Esophagus mucosa (tissue), 1 donor: ENCODE results near the gene CCDC154. TPM values are rescaled to one million over a fixed set of nuclear protein-coding genes. Genes with fewer than 3 reads are reported as not detected.

Experiments used
- ATAC-seq: fragments of 200-7000 bp; cut with Tn5 transposase; one replicate; pipeline ENCODE4 v1.9.1; 2020
- total RNA-seq: library from RNA; stranded (reverse); gene quantifications from one replicate; pipeline ENCODE4 v1.2.4, GENCODE V29; 2023
- donor health status: DM: yes; HTN: yes; CAD: no.

CCDC154 gene
- total RNA-seq, 1 donor from 2014 or later, result 0.12 TPM

DNA sequence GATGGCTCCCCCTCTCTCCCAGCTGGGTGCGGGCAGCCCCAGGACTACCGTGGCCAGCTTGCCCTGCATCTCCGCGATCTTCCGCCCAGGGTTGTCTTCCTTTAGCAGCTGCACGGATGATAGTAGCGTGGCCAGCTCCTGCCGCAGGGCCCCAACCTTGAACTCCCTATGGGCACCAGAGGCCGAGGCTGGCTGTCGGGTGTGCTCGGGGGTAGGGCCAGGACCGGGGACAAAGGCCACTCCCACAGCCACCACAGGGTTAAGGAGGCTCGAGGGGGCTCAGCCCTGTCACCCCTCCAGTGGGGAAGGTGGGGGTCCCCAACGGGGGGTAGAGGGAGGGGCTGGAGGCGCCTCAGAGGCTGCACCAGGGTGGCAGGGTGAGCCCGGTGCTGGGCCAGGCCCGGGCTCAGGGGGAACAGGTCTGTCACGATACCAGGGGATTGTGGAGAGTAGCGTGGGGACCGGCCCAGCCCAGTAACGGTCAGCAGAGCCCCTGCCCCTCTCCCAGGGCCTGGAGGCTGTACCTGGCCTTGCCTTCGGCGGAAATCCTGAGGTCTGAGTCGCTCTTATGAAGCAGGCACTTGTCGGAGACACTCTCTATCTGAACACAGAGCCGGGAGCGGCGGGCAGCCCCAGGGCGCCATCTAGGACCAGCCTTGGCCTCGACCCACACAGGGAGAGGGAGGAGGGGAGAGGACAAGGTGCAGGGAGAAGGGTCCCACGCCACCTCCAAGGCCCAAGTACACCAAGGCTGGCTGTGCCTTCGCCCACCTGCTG, 8.2 kb downstream of the CCDC154 start:
- no peak for ATAC-seq

GRCh38 chr16:1434644-1435592, 9.4 kb downstream of the CCDC154 start:
- ATAC-seq, result no peak

- ATAC-seq, result no peak
Observed at GRCh38 chr16:1433756-1434155, 10.6 kb downstream of the CCDC154 start.

DNA sequence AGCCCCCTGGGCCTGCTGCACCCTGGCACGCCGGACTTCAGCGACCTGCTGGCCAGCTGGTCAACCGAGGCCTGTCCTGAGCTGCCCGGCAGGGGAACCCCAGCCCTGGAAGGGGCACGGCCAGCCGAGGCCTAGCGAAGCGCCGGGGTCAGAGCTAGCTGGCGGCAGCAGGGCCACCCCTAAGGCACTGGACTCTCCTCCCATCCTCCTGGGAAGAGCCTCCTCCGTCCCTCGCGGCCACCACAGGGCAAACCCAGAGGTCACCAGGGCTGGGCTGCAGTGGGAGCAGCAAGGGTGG, 11.1 kb downstream of the CCDC154 start:
- no peak for ATAC-seq

GRCh38 chr16:1432388-1433262, 11.7 kb downstream of the CCDC154 start:
- no peak for ATAC-seq

GRCh38 chr16:1431497-1432270, 12.7 kb downstream of the CCDC154 start:
- ATAC-seq, result no peak

GRCh38 chr16:1430759-1431496, 13.4 kb downstream of the CCDC154 start, which contains the start of gene PERCC1:
Gene PERCC1 (plus strand): TSS chr16:1431078. CDS start chr16:1432594, 1,516 bp downstream.
- no peak for ATAC-seq

- no peak for ATAC-seq
Observed at GRCh38 chr16:1430214-1430758, 14.1 kb downstream of the CCDC154 start.

DNA sequence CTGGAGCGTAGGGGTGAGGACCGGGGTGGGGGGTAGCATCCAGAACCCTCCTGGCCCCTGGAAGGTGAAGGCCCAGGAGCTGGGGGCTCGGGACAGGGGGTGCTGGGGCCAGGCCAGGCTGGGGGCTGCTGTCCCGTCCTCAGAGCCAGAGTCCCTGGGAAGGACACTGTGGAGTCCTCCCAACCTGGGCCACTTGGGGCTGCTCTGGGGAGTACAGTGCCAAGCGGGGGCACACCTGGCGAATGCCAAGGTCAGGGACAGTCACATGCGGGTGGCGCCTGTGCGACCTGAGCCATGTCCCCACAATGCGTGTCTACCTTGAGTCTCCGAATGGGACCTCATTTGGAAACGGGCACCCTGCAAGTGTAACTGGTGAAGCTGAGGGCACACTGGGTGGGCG, 14.7 kb downstream of the CCDC154 start:
- ATAC-seq, result no peak

DNA sequence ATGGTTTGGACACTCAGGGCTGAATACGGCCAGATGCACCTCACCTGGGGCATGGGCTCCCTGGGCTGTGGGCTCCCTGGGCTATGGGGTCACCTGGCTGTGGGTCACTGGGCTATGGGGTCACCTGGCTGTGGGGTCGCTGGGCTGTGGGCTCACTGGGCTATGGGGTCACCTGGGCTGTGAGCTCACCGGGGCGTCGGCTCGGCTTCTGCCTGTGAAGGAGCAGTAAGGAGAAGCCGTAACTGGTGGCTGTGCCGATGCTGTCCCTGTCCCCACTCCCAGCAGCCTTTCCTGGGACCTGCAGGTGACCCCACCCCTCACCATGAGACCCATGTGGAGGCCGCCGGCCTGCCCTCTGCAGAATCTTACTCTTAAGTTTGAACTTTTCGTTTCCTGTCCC, 15.3 kb downstream of the CCDC154 start:
- ATAC-seq, result no peak

DNA sequence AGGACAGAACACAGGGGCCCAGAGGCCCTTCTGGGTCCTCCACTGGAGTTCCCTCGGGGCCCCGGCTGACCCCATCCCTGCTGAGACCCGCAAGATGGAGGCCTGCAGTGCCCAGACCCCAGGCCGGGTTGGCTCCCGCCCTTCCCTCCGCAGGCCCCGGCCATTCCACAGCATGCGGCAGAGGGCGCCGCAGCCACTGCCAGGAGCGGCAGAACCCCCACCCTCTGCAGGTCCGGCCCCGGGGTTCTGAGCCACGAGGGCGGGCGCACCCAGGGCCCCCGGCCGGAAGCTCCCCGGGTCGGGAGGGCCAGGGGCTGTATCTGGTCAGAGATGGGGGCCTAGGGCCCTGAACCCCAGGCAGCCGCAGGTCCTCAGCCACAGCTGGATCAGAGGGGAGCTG, 15.8 kb downstream of the CCDC154 start:
- ATAC-seq, result peak; percentile 30

DNA sequence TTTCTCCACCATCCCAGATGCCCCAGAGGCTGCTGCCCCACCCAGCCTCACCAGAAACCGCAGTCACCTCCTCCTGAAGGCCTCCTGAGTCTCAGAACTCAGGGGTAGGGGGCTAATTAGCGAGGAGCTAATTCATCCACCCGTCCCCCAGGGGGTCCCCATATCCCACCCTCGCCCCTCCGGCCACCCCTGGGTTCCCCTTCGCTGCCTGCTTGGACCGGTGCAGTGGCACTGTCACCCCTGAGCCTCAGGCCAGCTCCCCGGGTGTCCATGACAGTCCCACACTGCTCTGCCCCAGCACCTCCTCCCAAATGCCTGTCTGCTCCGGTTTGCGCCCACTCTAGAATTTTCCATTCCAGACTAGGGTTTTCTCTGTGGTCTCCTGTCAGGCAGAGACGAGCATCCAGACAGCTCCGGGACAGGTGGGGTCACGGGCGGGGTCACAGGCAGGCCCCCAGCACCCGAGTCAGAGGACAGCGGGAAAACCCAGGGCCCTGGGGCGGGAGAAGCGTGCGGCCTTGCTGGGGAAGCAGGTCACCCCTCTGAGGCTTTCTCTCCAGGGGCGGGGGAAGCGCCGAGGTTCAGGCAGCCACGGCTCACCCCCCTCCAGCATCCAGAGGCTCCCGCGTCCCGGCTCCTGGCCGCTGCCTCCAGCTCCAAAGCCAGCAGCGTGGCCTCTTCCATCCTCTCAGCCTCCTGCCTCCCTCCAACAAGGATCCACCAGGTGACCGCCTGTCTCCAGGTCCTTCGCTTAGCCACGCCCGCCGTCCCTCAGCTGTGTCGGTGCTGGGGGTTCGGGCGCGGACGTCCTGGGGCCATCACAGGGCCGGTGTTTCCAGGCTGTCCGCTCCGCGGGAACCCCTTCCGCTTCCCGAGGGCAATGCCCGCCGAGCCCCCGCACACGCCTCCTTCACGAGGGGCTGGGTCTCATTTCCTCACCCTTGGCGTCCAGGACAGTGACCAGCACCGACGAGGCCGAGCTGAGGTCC, 16.6 kb downstream of the CCDC154 start:
- ATAC-seq, result no peak

GRCh38 chr16:1426734-1427471, 17.5 kb downstream of the CCDC154 start:
- no peak for ATAC-seq

DNA sequence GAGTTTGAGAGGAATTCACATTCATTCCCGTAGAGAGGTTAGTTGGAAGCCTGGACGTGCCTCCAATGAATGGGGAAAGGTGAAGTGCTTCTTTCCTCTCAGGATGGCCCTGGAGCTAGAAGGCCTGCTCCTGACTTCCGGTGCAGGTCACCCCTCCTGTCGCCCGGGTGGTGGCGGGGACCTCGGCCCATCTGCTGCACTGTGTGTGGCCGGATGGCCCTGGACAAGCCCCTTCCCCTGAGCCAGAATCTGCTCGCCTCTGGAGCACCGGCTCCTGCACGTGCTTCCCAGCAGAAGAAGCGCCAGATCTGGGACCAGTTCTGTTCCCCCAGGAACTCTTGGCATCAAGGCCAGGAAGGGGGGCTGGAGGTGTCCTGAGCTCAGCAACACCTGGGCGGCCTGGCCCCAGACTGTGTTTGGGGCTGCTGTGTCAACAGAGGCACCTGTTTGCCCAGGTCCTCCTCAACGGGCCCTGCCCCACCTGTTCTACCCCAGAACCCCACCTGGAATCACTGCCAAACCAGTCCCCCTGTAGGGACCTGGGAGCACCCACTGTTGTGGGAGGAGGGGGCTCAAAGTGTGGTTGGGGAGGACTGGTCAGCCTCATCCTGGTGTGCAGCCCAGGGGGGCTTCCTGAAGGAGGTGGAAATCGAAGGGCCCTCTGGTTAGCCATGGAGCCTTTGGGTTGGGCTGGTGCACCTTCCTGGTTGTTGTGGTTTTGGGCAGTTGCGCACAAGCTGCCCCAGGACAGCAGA, 18.6 kb downstream of the CCDC154 start:
- ATAC-seq, result no peak

GRCh38 chr16:1424028-1424427, 20.3 kb downstream of the CCDC154 start:
- ATAC-seq, result no peak

DNA sequence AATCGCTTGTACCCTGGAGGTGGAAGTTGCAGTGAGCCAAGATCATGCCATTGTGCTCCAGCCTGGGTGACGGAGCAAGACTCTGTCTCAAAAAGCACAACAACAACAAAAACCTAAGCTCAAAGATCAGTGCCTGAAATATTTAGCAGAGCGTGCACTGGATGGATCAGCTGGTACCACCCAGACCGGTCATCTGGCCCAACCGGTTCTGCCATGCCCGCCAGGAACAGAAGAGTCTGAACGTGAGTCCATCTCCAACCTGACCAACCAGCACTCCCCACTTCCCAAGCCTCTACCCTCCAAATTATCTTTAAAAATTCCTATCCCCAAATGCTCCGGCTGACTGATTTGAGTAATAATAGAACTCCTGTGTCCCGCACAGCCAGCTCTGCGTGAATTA, 22.3 kb downstream of the CCDC154 start:
- peak; percentile 43 for ATAC-seq

DNA sequence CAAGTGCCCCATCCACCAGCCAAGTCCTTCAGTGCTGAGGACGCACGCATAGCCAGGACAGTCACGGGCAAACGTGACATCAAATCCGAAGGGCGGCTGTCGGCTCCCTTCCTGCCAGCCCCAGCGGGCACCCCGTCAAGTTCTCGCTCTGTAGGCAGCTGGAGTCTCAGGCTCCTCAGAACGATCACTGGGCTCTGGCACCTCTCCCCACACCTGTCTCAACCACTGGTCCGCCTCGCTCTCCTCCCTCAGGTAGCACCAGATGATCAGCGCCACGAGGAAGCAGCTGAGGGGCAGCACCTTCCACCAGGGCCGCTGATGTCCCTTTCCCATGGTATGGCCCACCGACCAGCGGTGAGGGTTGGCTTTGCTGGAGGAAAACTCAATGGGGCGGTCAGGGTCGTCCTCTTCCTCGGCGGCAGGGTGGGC, 24.2 kb downstream of the CCDC154 start:
- ATAC-seq, result peak; percentile 27

DNA sequence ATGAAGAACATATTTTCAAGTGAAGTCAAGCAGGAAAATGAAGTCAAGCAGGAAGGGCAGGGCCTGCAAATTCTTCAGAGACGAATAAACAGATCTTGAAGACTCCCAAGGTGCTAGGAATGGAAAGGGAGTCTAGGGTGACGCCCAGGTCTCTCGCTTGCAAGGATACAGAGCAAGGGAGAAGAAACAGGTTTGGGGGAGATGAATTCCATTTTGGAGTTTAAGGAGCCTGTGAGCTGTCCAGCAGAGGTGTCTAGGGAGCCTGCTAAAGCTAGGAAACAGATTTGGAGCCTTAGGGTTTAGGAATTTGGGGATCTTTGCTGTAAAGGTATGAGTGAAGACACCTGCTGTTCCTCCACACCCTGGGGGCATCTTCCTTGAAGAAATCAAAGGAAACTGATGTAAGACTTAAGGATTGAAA, 27.8 kb downstream of the CCDC154 start:
- ATAC-seq, result no peak
